ENCODE results near the gene LRFN2. TPM values are rescaled to one million over a fixed set of nuclear protein-coding genes. Genes with fewer than 3 reads are reported as not detected.

The LRFN2 gene
- total and polyA plus RNA-seq, 4 donors: 0.01 to 0.06 TPM; not detected in 2

DNA sequence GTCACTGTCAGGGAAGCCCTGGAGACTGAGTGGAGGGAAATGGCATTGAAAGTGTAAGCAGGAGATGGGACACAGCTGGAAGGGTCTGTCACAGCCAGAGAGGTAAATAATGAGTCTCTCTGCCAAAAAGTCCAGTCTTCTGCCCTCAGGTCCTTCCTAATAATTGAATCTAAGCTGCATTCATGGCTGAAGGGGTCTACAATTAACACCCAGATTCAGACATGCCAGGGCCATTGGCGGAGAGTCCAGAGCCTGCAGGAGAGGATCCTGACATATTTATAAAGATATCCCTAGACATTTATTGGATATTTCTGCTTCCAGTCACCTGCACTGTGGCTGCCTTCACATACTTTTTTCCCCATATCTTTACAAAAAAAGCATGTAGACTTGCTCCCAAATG is 89.0 kb downstream of the LRFN2 start:
- Histone ChIP-seq H3K9me3 (ENCODE audit: control insufficient read depth in 4 of 4, insufficient read depth in 3 of 4, low read length in 3 of 4) (no peaks in the 10 kb centered on the region), H3K27ac (ENCODE audit: low read depth in 1 of 2, low read length in 1 of 2) (no peak overlapping the region), H3K4me3 (no peak overlapping the region), H3K4me1 (ENCODE audit: control insufficient read depth in 5 of 5, insufficient read depth in 5 of 5, low read length in 5 of 5) (peaks cover 0 to 14% (median 2%) of the 10 kb centered on the region in 5 donors), H3K36me3 (ENCODE audit: control insufficient read depth in 4 of 4, insufficient read depth in 4 of 4, low read length in 4 of 4) (no peaks in the 10 kb centered on the region), H3K27me3 (ENCODE audit: control insufficient read depth in 3 of 3, insufficient read depth in 3 of 3, low read length in 2 of 3) (no peaks in the 10 kb centered on the region), H3K9ac (ENCODE audit: insufficient read depth in 1 of 2, low read length in 2 of 2) (no peak overlapping the region)
- no peak for ATAC-seq (ENCODE audit: insufficient read depth, low FRiP score)
- TF ChIP-seq, protein P1, sequence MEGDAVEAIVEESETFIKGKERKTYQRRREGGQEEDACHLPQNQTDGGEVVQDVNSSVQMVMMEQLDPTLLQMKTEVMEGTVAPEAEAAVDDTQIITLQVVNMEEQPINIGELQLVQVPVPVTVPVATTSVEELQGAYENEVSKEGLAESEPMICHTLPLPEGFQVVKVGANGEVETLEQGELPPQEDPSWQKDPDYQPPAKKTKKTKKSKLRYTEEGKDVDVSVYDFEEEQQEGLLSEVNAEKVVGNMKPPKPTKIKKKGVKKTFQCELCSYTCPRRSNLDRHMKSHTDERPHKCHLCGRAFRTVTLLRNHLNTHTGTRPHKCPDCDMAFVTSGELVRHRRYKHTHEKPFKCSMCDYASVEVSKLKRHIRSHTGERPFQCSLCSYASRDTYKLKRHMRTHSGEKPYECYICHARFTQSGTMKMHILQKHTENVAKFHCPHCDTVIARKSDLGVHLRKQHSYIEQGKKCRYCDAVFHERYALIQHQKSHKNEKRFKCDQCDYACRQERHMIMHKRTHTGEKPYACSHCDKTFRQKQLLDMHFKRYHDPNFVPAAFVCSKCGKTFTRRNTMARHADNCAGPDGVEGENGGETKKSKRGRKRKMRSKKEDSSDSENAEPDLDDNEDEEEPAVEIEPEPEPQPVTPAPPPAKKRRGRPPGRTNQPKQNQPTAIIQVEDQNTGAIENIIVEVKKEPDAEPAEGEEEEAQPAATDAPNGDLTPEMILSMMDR (IDR thresholded peaks at IDR 0.05; ENCODE audit: control extremely low read depth, extremely low read depth): no peak
- DNase-seq: no peak
- WGBS, 2 donors: 88 to 91% methylated on average over 1 of the region's 1 CpG

DNA sequence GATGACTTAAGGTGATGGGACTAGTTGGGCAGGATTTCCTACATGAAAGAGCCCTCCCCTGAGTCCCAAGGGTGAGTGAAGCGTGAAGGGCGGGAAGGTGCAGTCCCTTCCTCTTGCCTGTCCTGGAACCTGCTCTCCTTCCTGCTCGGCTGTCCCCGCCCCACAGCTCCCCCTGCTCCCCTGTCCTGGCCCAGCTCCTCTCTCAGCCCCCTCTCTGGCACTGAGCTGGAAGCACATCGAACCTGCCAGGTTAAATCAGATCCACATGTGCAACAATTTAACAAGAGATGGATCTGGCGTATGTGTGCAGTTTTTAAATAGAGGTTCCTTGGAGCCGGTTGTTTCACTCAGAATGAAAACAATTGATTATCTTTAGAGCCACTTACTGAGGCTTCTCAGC is 95.0 kb downstream of the LRFN2 start:
- Histone ChIP-seq H3K9ac (ENCODE audit: insufficient read depth in 1 of 2, low read length in 2 of 2) (no peak overlapping the region), H3K36me3 (ENCODE audit: control insufficient read depth in 4 of 4, insufficient read depth in 4 of 4, low read length in 4 of 4) (no peaks in the 10 kb centered on the region), H3K27me3 (ENCODE audit: control insufficient read depth in 3 of 3, insufficient read depth in 3 of 3, low read length in 2 of 3) (no peaks in the 10 kb centered on the region), H3K27ac (ENCODE audit: low read depth in 1 of 2, low read length in 1 of 2) (no peak overlapping the region), H3K4me1 (ENCODE audit: control insufficient read depth in 5 of 5, insufficient read depth in 5 of 5, low read length in 5 of 5) (no peaks in the 10 kb centered on the region), H3K4me3 (no peak overlapping the region), H3K9me3 (ENCODE audit: control insufficient read depth in 4 of 4, insufficient read depth in 3 of 4, low read length in 3 of 4) (peaks cover 0 to 3% (median 0%) of the 10 kb centered on the region in 4 donors)
- 57 to 72% methylated on average over 7 of the region's 7 CpGs for WGBS, 2 donors
- no peak for ATAC-seq (ENCODE audit: insufficient read depth, low FRiP score)
- DNase-seq: no peak
- TF ChIP-seq, protein P1 (IDR thresholded peaks at IDR 0.05; ENCODE audit: control extremely low read depth, extremely low read depth): no peak

DNA sequence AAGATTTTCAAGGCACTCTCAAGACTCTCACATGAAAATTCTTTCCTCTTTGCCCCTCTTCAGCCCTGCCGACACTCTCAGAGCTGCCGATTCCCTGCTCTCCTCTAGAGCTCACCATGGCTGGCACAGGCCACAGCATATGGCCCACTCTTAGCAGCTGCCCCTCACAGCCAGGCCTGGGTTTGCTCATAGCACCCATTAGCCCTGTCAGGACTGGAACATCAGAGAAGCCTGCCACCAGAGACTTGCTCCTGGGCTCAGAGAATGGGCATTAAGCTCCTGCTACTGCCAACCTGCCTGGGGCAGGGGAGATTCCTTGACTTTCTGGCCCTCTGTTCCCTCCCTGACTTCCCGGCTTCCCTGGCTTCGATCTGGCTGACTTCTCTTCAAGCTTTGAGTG is 96.7 kb downstream of the LRFN2 start:
- Histone ChIP-seq H3K4me3 (no peak overlapping the region), H3K27ac (ENCODE audit: low read depth in 1 of 2, low read length in 1 of 2) (no peak overlapping the region), H3K9ac (ENCODE audit: insufficient read depth in 1 of 2, low read length in 2 of 2) (no peak overlapping the region), H3K9me3 (ENCODE audit: control insufficient read depth in 4 of 4, insufficient read depth in 3 of 4, low read length in 3 of 4) (peaks cover 0 to 3% (median 0%) of the 10 kb centered on the region in 4 donors), H3K4me1 (ENCODE audit: control insufficient read depth in 5 of 5, insufficient read depth in 5 of 5, low read length in 5 of 5) (no peaks in the 10 kb centered on the region), H3K36me3 (ENCODE audit: control insufficient read depth in 4 of 4, insufficient read depth in 4 of 4, low read length in 4 of 4) (no peaks in the 10 kb centered on the region), H3K27me3 (ENCODE audit: control insufficient read depth in 3 of 3, insufficient read depth in 3 of 3, low read length in 2 of 3) (no peaks in the 10 kb centered on the region)
- 85 to 90% methylated on average over 4 of the region's 4 CpGs for WGBS, 2 donors
- ATAC-seq (ENCODE audit: insufficient read depth, low FRiP score) (no peak), DNase-seq (no peak)
- TF ChIP-seq, protein P1 (IDR thresholded peaks at IDR 0.05; ENCODE audit: control extremely low read depth, extremely low read depth): no peak

DNA sequence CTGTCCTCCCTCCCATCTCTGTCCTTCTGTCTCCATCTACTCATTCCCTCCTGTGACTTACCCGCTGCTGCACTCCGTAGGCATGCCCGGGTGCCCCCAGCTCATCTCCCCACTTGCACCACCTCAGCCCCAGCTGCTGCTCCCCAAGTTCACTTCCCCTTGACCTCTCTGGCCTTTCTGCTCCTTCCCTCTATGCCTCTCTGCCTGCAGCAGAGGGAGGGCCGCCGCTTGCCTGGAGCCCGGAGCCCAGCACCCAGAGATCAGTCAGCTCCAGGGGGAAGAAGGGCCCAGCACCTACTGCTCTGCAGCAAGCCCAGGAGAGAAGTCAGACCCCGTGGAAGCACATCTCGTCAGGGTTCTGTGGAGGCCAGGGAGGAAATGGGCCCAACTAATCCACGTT is 97.4 kb downstream of the LRFN2 start:
- H3K9me3 ChIP-seq (ENCODE audit: control insufficient read depth in 4 of 4, insufficient read depth in 3 of 4, low read length in 3 of 4): peaks cover 0 to 3% (median 0%) of the 10 kb centered on the region in 4 donors
- no peak overlapping the region for H3K4me3 ChIP-seq
- H3K27me3 ChIP-seq (ENCODE audit: control insufficient read depth in 3 of 3, insufficient read depth in 3 of 3, low read length in 2 of 3): no peaks in the 10 kb centered on the region
- ATAC-seq (ENCODE audit: insufficient read depth, low FRiP score) (no peak), DNase-seq (no peak)
- WGBS, 2 donors: 83 to 91% methylated on average over 9 of the region's 9 CpGs
- no peaks in the 10 kb centered on the region for H3K36me3 ChIP-seq (ENCODE audit: control insufficient read depth in 4 of 4, insufficient read depth in 4 of 4, low read length in 4 of 4)
- H3K27ac ChIP-seq (ENCODE audit: low read depth in 1 of 2, low read length in 1 of 2): no peak overlapping the region
- TF ChIP-seq, protein P1 (IDR thresholded peaks at IDR 0.05; ENCODE audit: control extremely low read depth, extremely low read depth): no peak
- no peak overlapping the region for H3K9ac ChIP-seq (ENCODE audit: insufficient read depth in 1 of 2, low read length in 2 of 2)
- H3K4me1 ChIP-seq (ENCODE audit: control insufficient read depth in 5 of 5, insufficient read depth in 5 of 5, low read length in 5 of 5): peaks cover 0 to 4% (median 0%) of the 10 kb centered on the region in 5 donors

All from lung (tissue), 12 donors.